ENCODE data around the gene TMTC3. TPM values are rescaled to one million over a fixed set of nuclear protein-coding genes. Genes with fewer than 3 reads are reported as not detected.

The TMTC3 gene
- total and polyA plus RNA-seq, 2 of the 4 experiments (the other 2 are of a cell fraction) = 3.7 to 44.3 TPM

DNA sequence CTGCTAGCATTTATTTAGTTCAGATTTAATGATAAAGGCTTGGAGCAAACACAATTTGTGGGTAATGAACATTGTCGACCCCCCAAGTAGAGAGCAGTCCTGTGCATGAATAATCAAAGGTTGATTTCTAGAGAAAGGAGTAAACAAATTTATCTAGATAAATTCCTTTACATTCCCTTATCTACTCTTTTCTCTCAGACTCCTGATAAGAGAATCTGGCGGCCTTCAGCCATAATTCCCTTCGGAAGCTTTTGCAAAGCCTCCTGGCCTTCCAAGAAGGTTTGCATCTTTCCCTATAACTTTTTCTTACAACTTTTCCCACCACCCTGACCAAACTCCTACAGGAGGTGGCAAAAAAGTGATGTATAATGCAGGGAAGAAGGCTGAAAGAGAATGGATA, 42.1 kb downstream of the TMTC3 start:
- ATAC-seq (ENCODE audit: low read depth) = no peak

More for the DNA sequence above, 42.1 kb downstream of the TMTC3 start:
- Histone ChIP-seq H2BK15ac (ENCODE audit: low read depth, low read length) (no peak overlapping the region), H3K9me3 (ENCODE audit: control insufficient read depth, insufficient read depth, low read length) (no peaks in the 10 kb centered on the region), H2AK5ac (ENCODE audit: low read depth, low read length) (no peak overlapping the region), H2BK120ac (ENCODE audit: low read depth, low read length) (no peak overlapping the region), H3K9me1 (ENCODE audit: insufficient read depth, low read length) (no peaks in the 10 kb centered on the region), H3K4me2 (ENCODE audit: low read depth, low read length) (no peak overlapping the region), H3K14ac (replicated peaks; ENCODE audit: low read depth, low read length) (no peak overlapping the region), H3K27me3 (ENCODE audit: control insufficient read depth, insufficient read depth, low read length) (no peaks in the 10 kb centered on the region), H3K27ac (ENCODE audit: insufficient read depth, low read length) (no peak overlapping the region), H3K9ac (ENCODE audit: low read depth, low read length) (no peak overlapping the region), H3K23ac (ENCODE audit: low read depth, low read length) (no peak overlapping the region), H2AFZ (replicated peaks; ENCODE audit: low read length, poor library complexity) (no peak overlapping the region), H4K20me1 (ENCODE audit: insufficient read depth, low read length) (no peaks in the 10 kb centered on the region), H3K56ac (ENCODE audit: extremely low read depth, insufficient read depth, low read length) (no peak overlapping the region), H3K4me3 (ENCODE audit: insufficient read depth, low read depth, low read length) (no peak overlapping the region), H4K5ac (ENCODE audit: low read depth, low read length) (no peak overlapping the region), H3K36me3 (ENCODE audit: control insufficient read depth, insufficient read depth, low read length) (peaks cover 7% of the 10 kb centered on the region), H3K4me1 (ENCODE audit: control insufficient read depth, insufficient read depth, low read length) (no peaks in the 10 kb centered on the region), H2BK5ac (ENCODE audit: low read depth, low read length, poor library complexity, severe bottlenecking) (no peak overlapping the region), H2BK20ac (ENCODE audit: low read depth, low read length) (no peak overlapping the region), H2AK9ac (replicated peaks; ENCODE audit: low read depth, low read length, poor library complexity) (no peak overlapping the region), H3K4ac (ENCODE audit: low read depth, low read length) (no peak overlapping the region), H4K8ac (ENCODE audit: low read depth in 2 of 2, low read length in 2 of 2) (no peak overlapping the region), H4K91ac (ENCODE audit: insufficient read depth, low read depth, low read length) (no peak overlapping the region), H3K18ac (ENCODE audit: low read depth, low read length) (no peak overlapping the region), H3K79me1 (ENCODE audit: low read depth in 1 of 2, low read length in 2 of 2) (no peaks in the 10 kb centered on the region; a peak in 1 of 4 replicates)
- intact Hi-C loops (cut with micrococcal nuclease) (no loop called here), in situ Hi-C loops (cut with MboI; ENCODE audit: low sequenced_read_pairs) (no loop called here), dilution Hi-C loops (cut with HindIII; ENCODE audit: low sequenced_read_pairs, unreplicated experiment) (no loop called here)
- TF ChIP-seq CHD1 (IDR thresholded peaks at IDR 0.05; ENCODE audit: low read depth, low read length) = no peak
- TF ChIP-seq CEBPB (IDR thresholded peaks at IDR 0.05; ENCODE audit: low read depth, low read length) = no peak
- ChIA-PET POLR2A (ENCODE audit: unreplicated experiment) (no interaction called here), CTCF (no interaction called here)
- no CpG with 5 or more reads among the region's 3 CpGs for WGBS, 2 experiments (ENCODE audit: extremely low coverage in 2 of 2, insufficient read length in 1 of 2)
- BruUV-seq (replicated peaks) = no TSS peak
- DNase-seq = no peak

Data from IMR-90 (cell line).